ENCODE results near the gene USF3.

GRCh38 chr3:113717818-113718217 is 21.4 kb upstream of the USF3 start:
- TF ChIP-seq EZH2phosphoT487 (IDR thresholded peaks at IDR 0.05) (no peak), CTCF (IDR thresholded peaks at IDR 0.05) (no peak)
